ENCODE data around the gene CAPN14.

DNA sequence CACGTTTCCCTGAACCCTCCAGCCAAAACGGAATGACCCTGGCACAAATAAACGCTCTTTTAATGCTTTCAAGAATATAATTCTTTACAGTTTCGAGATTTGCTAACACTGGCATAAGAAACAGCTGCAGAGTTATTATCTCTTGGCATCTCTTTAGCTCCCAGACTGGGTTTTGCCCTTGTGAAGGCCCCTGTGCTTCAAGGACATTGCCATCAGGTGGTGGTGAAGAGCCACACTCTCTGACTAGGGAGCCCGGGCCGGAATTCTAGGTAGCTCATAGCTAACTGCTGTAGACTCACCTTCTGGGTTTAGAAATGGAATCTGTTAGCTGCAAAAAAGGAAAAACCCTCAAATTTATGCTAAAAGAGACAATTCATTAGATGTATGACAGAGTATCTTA lies 65.8 kb downstream of the CAPN14 start:
- TF ChIP-seq, protein P1, sequence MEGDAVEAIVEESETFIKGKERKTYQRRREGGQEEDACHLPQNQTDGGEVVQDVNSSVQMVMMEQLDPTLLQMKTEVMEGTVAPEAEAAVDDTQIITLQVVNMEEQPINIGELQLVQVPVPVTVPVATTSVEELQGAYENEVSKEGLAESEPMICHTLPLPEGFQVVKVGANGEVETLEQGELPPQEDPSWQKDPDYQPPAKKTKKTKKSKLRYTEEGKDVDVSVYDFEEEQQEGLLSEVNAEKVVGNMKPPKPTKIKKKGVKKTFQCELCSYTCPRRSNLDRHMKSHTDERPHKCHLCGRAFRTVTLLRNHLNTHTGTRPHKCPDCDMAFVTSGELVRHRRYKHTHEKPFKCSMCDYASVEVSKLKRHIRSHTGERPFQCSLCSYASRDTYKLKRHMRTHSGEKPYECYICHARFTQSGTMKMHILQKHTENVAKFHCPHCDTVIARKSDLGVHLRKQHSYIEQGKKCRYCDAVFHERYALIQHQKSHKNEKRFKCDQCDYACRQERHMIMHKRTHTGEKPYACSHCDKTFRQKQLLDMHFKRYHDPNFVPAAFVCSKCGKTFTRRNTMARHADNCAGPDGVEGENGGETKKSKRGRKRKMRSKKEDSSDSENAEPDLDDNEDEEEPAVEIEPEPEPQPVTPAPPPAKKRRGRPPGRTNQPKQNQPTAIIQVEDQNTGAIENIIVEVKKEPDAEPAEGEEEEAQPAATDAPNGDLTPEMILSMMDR (IDR thresholded peaks at IDR 0.05 in 4 of 5, conservative IDR thresholded peaks at IDR 0.05 in 1 of 5), result no peak
- no peak for TF ChIP-seq POLR2A (IDR thresholded peaks at IDR 0.05)

Data from gastrocnemius medialis (tissue), 4 donors.